ENCODE measurements around the gene NOXA1. TPM values are rescaled to one million over a fixed set of nuclear protein-coding genes. Genes with fewer than 3 reads are reported as not detected.
A peak's percentile ranks its signal among the peaks of the same experiment; 100 is the strongest.

Gene NOXA1
- total RNA-seq, 4 donors from 2014 or later, result 1.1 to 4.2 (median 3.0) TPM

- no peak for ATAC-seq
- TF ChIP-seq CTCF (IDR thresholded peaks at IDR 0.05) (no peak), EP300 (IDR thresholded peaks at IDR 0.05) (no peak), POLR2A (IDR thresholded peaks at IDR 0.05) (no peak), POLR2AphosphoS5 (IDR thresholded peaks at IDR 0.05) (no peak)
- H3K4me3 ChIP-seq, result no peak overlapping the region
- H3K4me1 ChIP-seq, result peaks cover 0 to 12% (median 0%) of the 10 kb centered on the region in 3 donors
- 95% methylated on average over 16 of the region's 29 CpGs; no CpG with 5 or more reads in 1 of the 2 donors for WGBS, 2 donors (ENCODE audit: low coverage in 1 of 2)
- H3K36me3 ChIP-seq, result peaks cover 0 to 38% of the 10 kb centered on the region in 2 donors
- H3K27ac ChIP-seq, result no peak overlapping the region
- no peaks in the 10 kb centered on the region for H3K27me3 ChIP-seq
- H3K9me3 ChIP-seq, result peaks cover 0 to 18% (median 0%) of the 10 kb centered on the region in 3 donors
These were observed 54.8 kb downstream of the NOXA1 start for GRCh38 chr9:137477778-137478612.

GRCh38 chr9:137478613-137478961 lies 55.4 kb downstream of the NOXA1 start:
- Histone ChIP-seq H3K4me3 (no peak overlapping the region), H3K27me3 (no peaks in the 10 kb centered on the region), H3K27ac (no peak overlapping the region), H3K9me3 (peaks cover 0 to 18% (median 0%) of the 10 kb centered on the region in 3 donors), H3K4me1 (peaks cover 0 to 12% (median 0%) of the 10 kb centered on the region in 3 donors), H3K36me3 (peaks cover 0 to 38% of the 10 kb centered on the region in 2 donors)
- no peak for TF ChIP-seq EP300 (IDR thresholded peaks at IDR 0.05)
- no peak for TF ChIP-seq POLR2A (IDR thresholded peaks at IDR 0.05)
- no peak for TF ChIP-seq POLR2AphosphoS5 (IDR thresholded peaks at IDR 0.05)
- no peak for TF ChIP-seq CTCF (IDR thresholded peaks at IDR 0.05)
- ATAC-seq, result no peak
- WGBS, 2 donors (ENCODE audit: low coverage in 1 of 2), result 100% methylated on average over 1 of the region's 11 CpGs; no CpG with 5 or more reads in 1 of the 2 donors

GRCh38 chr9:137478962-137479861 lies 56.0 kb downstream of the NOXA1 start:
- H3K4me3 ChIP-seq, result no peak overlapping the region
- no peak overlapping the region for H3K27ac ChIP-seq
- H3K36me3 ChIP-seq, result peaks cover 0 to 38% of the 10 kb centered on the region in 2 donors
- H3K4me1 ChIP-seq, result peaks cover 0 to 12% (median 0%) of the 10 kb centered on the region in 3 donors
- H3K9me3 ChIP-seq, result peaks cover 0 to 18% (median 0%) of the 10 kb centered on the region in 3 donors
- no peaks in the 10 kb centered on the region for H3K27me3 ChIP-seq
- no peak for TF ChIP-seq EP300 (IDR thresholded peaks at IDR 0.05)
- no peak for TF ChIP-seq POLR2AphosphoS5 (IDR thresholded peaks at IDR 0.05)
- no peak for TF ChIP-seq CTCF (IDR thresholded peaks at IDR 0.05)
- TF ChIP-seq POLR2A (IDR thresholded peaks at IDR 0.05), result no peak
- peak; percentile 10 for ATAC-seq
- 80 to 92% methylated on average over 1 to 4 of the region's 36 CpGs for WGBS, 2 donors (ENCODE audit: low coverage in 1 of 2)

- H3K4me3 ChIP-seq, result no peak overlapping the region
- peaks cover 0 to 16% (median 0%) of the 10 kb centered on the region in 3 donors for H3K9me3 ChIP-seq
- H3K27me3 ChIP-seq, result no peaks in the 10 kb centered on the region
- TF ChIP-seq POLR2AphosphoS5 (IDR thresholded peaks at IDR 0.05) (no peak), EP300 (IDR thresholded peaks at IDR 0.05) (no peak), CTCF (IDR thresholded peaks at IDR 0.05) (no peak), POLR2A (IDR thresholded peaks at IDR 0.05) (no peak)
- peaks cover 0 to 37% of the 10 kb centered on the region in 2 donors for H3K36me3 ChIP-seq
- H3K27ac ChIP-seq, result no peak overlapping the region
- H3K4me1 ChIP-seq, result peaks cover 0 to 12% (median 0%) of the 10 kb centered on the region in 3 donors
- 82% methylated on average over 13 of the region's 32 CpGs; no CpG with 5 or more reads in 1 of the 2 donors for WGBS, 2 donors (ENCODE audit: low coverage in 1 of 2)
- no peak for ATAC-seq
These were observed 56.9 kb downstream of the NOXA1 start for GRCh38 chr9:137479892-137480685.
